K562 (cell line): Measurements from ENCODE around the gene LSP1. TPM values are rescaled to one million over a fixed set of nuclear protein-coding genes. Genes with fewer than 3 reads are reported as not detected.

Experiments used
- ATAC-seq: fragments of 200-7000 bp; cut with Tn5 transposase; 3 replicates; pipeline ENCODE4 v1.9.1; 2020; ENCODE audit warnings: moderate library complexity
- BruUV-seq: library from RNA; stranded (reverse); fragments of 400-500 nt; replicated peaks from 2 replicates; lab custom pipeline; 2021; lab: Mats Ljungman, UMichigan
- CTCF ChIA-PET: fragments of 300-600 bp; formaldehyde crosslinking; extraction: SDS; loops from one replicate; lab custom pipeline; 2021; ENCODE audit warnings: low intra/inter-chr PET ratio; lab: Yijun Ruan, JAX
- POLR2A ChIA-PET: fragments of 300-600, 350-650 bp; sonication (Branson Sonifier 250); formaldehyde crosslinking; extraction: SDS; loops from one replicate; lab custom pipeline; 2021; ENCODE audit warnings: antibody characterized with exemption, inconsistent platforms; lab: Yijun Ruan, JAX
- DNase-seq, 4 experiments: peaks; one replicate each; pipeline versions ENCODE4 v3.0.0 to v3.0.0-alpha.2; 2011 to 2018; ENCODE audit warnings: low spot score in 3 of 4, mixed read lengths in 3 of 4; ENCODE audit errors: extremely low read depth in 1 of 4
- FAIRE-seq: peaks from 2 replicates; lab custom pipeline; 2011; peaks lifted over from hg19 to GRCh38; lab: Jason Lieb, UNC
- H2AFZ ChIP-seq: 2 replicates; pipeline ENCODE4 v1.6.0; 2011; ENCODE audit warnings: low read depth, low read length, control low read depth, inconsistent platforms
- H3K27ac ChIP-seq: fragments of 200-600 bp; 3 replicates; pipeline ENCODE4 v1.8.0; 2011; ENCODE audit warnings: low read depth, mild to moderate bottlenecking, control low read depth, inconsistent platforms, low read length, moderate library complexity, mixed read lengths; ENCODE audit errors: extremely low read depth
- H3K27me3 ChIP-seq, 2 experiments: fragments of 300-600 bp in 1 of 2; 2 replicates in 1 of 2; 3 replicates in 1 of 2; pipeline versions ENCODE4 v1.6.0 to v1.8.0; 2011; ENCODE audit warnings: inconsistent platforms in 2 of 2, low read length in 2 of 2, mild to moderate bottlenecking in 1 of 2, mixed read lengths in 1 of 2, moderate library complexity in 1 of 2; ENCODE audit not compliant: control insufficient read depth in 2 of 2, insufficient read depth in 2 of 2
- H3K36me3 ChIP-seq: fragments of 300-600 bp; 3 replicates; pipeline ENCODE4 v1.8.0; 2011; ENCODE audit warnings: mild to moderate bottlenecking, low read length, inconsistent platforms; ENCODE audit not compliant: control insufficient read depth, insufficient read depth
- H3K4me1 ChIP-seq, 2 experiments: fragments of 200-600 bp in 1 of 2; replicated peaks in 1 of 2; 2 replicates in 1 of 2; 3 replicates in 1 of 2; pipeline versions ENCODE4 v1.5.1 to v1.8.0; 2011; ENCODE audit warnings: inconsistent platforms in 2 of 2, low read length in 2 of 2, mild to moderate bottlenecking in 1 of 2, mixed read lengths in 1 of 2, moderate library complexity in 1 of 2; ENCODE audit not compliant: control insufficient read depth in 2 of 2, insufficient read depth in 2 of 2
- H3K4me2 ChIP-seq: 2 replicates; pipeline ENCODE4 v1.6.1; 2011; ENCODE audit warnings: low read length, control low read depth, inconsistent platforms, mixed read lengths; ENCODE audit not compliant: insufficient read depth
- H3K4me3 ChIP-seq: fragments of 200-600 bp; sonication (generic), shearing (Covaris generic); 2 replicates; pipeline ENCODE4 v1.5.1; 2016; ENCODE audit warnings: control low read depth, inconsistent platforms
- H3K79me2 ChIP-seq: fragments of 200-600 bp; 3 replicates; pipeline ENCODE4 v1.8.0; 2011; ENCODE audit warnings: low read length, inconsistent platforms; ENCODE audit not compliant: control insufficient read depth, insufficient read depth
- H3K9ac ChIP-seq, 2 experiments: 2 replicates each; pipeline versions ENCODE4 v1.6.0 to v1.6.1; 2011; ENCODE audit warnings: low read depth in 2 of 2, low read length in 2 of 2, control low read depth in 1 of 2, inconsistent platforms in 1 of 2, mild to moderate bottlenecking in 1 of 2, mixed read lengths in 1 of 2; ENCODE audit not compliant: insufficient read depth in 1 of 2
- H3K9me1 ChIP-seq: one replicate; pipeline ENCODE4 v1.6.0; 2011; ENCODE audit warnings: inconsistent platforms, mild to moderate bottlenecking, low read length, moderate library complexity; ENCODE audit not compliant: control insufficient read depth, insufficient read depth
- H3K9me3 ChIP-seq: replicated peaks from 2 replicates; pipeline ENCODE4 v1.5.1; 2011; ENCODE audit warnings: low read depth, low read length, inconsistent platforms; ENCODE audit not compliant: control insufficient read depth, insufficient read depth
- H4K20me1 ChIP-seq: replicated peaks from 2 replicates; pipeline ENCODE4 v1.6.1; 2011; ENCODE audit warnings: low read length, inconsistent platforms, mixed read lengths; ENCODE audit not compliant: control insufficient read depth, insufficient read depth
- EHMT2 ChIP-seq: fragments of 450-650 bp; IDR thresholded peaks from 2 replicates; pipeline ENCODE4 v1.6.1; 2018; ENCODE audit warnings: antibody characterized with exemption
- MEF2A ChIP-seq: IDR thresholded peaks from 2 replicates; pipeline ENCODE4 v1.6.1; 2011; ENCODE audit warnings: low read depth, mild to moderate bottlenecking, low read length, moderate library complexity; ENCODE audit not compliant: control insufficient read depth
- NR0B1 ChIP-seq: fragments of 450-650 bp; IDR thresholded peaks from one replicate; pipeline ENCODE4 v1.6.1; 2018; ENCODE audit warnings: mild to moderate bottlenecking, moderate library complexity; ENCODE audit not compliant: partially characterized antibody
- PCBP1 ChIP-seq: fragments of 200-400 bp; formaldehyde crosslinking; IDR thresholded peaks from 2 replicates; pipeline ENCODE4 v1.6.1; 2018; ENCODE audit warnings: mild to moderate bottlenecking, low read depth, low read length; ENCODE audit not compliant: poor library complexity, severe bottlenecking
- RFX7 ChIP-seq: fragments of 250-450 bp; sonication (Bioruptor Pico); IDR thresholded peaks from 2 replicates; pipeline ENCODE4 v1.5.1; 2021; ENCODE audit warnings: mild to moderate bottlenecking
- RNF2 ChIP-seq: sonication (generic); IDR thresholded peaks from 2 replicates; pipeline ENCODE4 v1.6.1; 2016
- TEAD4 ChIP-seq, 2 experiments: sonication (generic) in 1 of 2; formaldehyde crosslinking in 1 of 2; IDR thresholded peaks; 2 replicates each; pipeline versions ENCODE4 v1.6.1 to v1.8.0; 2012 to 2022; ENCODE audit warnings: borderline replicate concordance in 1 of 2, inconsistent platforms in 1 of 2, low read length in 1 of 2, mild to moderate bottlenecking in 1 of 2, missing genetic modification reagents in 1 of 2
- ZNF143 ChIP-seq: sonication (generic); formaldehyde crosslinking; IDR thresholded peaks from 2 replicates; pipeline ENCODE4 v1.9.0; 2022; ENCODE audit warnings: mild to moderate bottlenecking, missing genetic modification reagents
- in situ Hi-C: fragments of 300-500 bp; cut with MboI; formaldehyde crosslinking; loops from 4 replicates; pipeline ENCODE4 v1.15.0; 2018; ENCODE audit warnings: inconsistent platforms, mixed read lengths
- intact Hi-C: fragments of 100-400 bp; cut with micrococcal nuclease; formaldehyde crosslinking; loops from 2 replicates; pipeline ENCODE4 v1.14.2; 2022
- polyA plus RNA-seq, 8 experiments: library from polyadenylated mRNA; depleted of rRNA in 4 of 8; stranded (reverse) in 5 of 8; unstranded in 3 of 8; fragments of >200 nt; fragmentation: Nextera tagmentation in 2 of 8; fragmentation: Illumina TruSeq in 1 of 8; extraction: Ambion mirVana in 2 of 8; extraction: Trizol in 1 of 8; gene quantifications; 2 replicates each; pipeline versions ENCODE4 v1.2.1 to v1.2.3, GENCODE V29; 2011 to 2014; ENCODE audit warnings: inconsistent platforms in 1 of 8, missing spikeins in 1 of 8
- total RNA-seq, 7 experiments: library from RNA; depleted of rRNA in 6 of 7; stranded (reverse); fragments of >200 nt in 6 of 7; fragmentation: Illumina TruSeq in 2 of 7; extraction: Trizol in 2 of 7; gene quantifications; 2 replicates each; pipeline versions ENCODE4 v1.2.1 to v1.2.3, GENCODE V29; 2011 to 2021; ENCODE audit warnings: low replicate concordance in 1 of 7
- TF ChIP-seq, protein P1 (sequence below), 2 experiments: fragments of 200-800 bp in 1 of 2; sonication (Bioruptor generic) in 1 of 2; sonication (generic) in 1 of 2; formaldehyde crosslinking in 1 of 2; IDR thresholded peaks in 1 of 2; conservative IDR thresholded peaks in 1 of 2; 2 replicates each; pipeline versions ENCODE4 v1.5.0 to v1.6.1; 2016 to 2020; ENCODE audit warnings: missing compliant biosample characterization in 1 of 2, missing genetic modification characterization in 1 of 2, missing genetic modification reagents in 1 of 2
- TF ChIP-seq, protein P2 (sequence below): sonication (generic); formaldehyde crosslinking; IDR thresholded peaks from 2 replicates; pipeline ENCODE4 v1.8.0; 2022; ENCODE audit warnings: mild to moderate bottlenecking, missing genetic modification reagents

LSP1 gene
- total and polyA plus RNA-seq, 9 of the 15 experiments (the other 6 are each of a cell fraction or from before 2014, with no cell fraction given): 0.08 to 2.9 (median 0.65) TPM; not detected in 2

DNA sequence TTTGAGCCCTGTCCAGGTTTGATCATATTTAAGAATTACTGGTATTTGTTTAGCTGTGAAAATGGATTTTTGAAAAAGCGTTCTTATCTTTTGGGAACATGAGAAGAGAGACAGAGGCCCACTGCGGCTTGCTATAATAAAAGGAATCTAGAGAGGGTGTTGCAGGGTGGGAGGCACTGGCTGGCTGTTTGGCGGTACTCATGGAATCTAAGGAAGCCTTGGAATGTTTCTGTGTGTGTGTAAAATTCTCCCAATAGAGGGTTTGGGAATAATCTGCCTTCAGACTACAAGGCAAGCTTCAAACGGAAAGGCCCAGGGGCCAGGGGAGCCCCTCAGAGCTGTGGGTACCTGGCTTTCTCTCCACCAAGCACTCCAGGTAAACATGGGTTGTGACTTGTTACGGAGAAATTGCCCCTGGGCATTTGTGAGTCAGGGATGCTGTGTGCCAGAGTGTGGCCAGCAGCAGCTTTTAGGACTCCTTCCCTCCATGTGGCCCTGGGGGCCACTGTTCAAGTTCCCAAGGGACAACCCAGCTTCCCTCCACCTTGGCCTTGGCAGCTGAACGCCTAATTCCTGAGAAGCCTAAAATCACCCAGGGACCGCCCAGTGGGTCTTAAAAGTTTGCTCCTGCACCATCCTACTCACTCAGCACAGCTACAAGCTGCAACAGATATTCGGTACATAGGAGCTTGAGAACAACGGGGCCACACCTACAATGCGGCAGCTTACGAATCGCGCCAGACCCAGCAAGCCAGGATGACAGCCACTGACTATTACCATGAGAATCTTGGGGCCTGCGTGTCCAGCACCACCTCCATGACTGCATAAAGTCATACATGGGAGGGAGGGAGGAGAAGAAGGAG is 32.2 kb upstream of the LSP1 start (continued):
- no peak for TF ChIP-seq RFX7 (CRISPR knock-in tag)

DNA sequence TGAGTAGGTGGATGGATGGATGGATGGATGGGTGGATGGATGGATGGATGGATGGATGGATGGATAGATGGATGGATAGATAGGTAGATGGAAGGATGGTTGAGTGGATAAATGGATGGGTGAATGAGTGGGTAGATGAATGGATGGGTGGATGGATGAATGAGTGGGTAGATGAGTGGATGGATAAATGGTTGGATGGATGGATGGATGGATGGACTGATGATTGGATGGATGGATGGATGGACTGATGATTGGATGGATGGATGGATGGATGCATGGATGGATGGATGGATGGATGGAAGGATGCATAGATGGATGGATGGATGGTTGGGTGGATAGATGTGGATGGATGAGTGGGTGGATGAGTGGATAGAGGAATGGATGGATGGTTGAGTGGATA is 31.3 kb upstream of the LSP1 start:
- DNase-seq: no peak
- Histone ChIP-seq H3K4me2 (no peak overlapping the region), H3K27ac (no peak overlapping the region), H3K9me3 (no peaks in the 10 kb centered on the region), H4K20me1 (no peaks in the 10 kb centered on the region; the same call in 1 of the 2 replicates), H3K9me1 (no peaks in the 10 kb centered on the region), H3K27me3 (peaks cover 0 to 7% of the 10 kb centered on the region in 2 experiments; a peak in 2 of 5 replicates), H2AFZ (no peak overlapping the region), H3K4me1 (peaks cover 0 to 23% of the 10 kb centered on the region in 2 experiments; a peak in 2 of 5 replicates), H3K9ac (no peak overlapping the region), H3K79me2 (no peaks in the 10 kb centered on the region), H3K4me3 (no peak overlapping the region), H3K36me3 (no peaks in the 10 kb centered on the region)
- TF ChIP-seq, protein P1, sequence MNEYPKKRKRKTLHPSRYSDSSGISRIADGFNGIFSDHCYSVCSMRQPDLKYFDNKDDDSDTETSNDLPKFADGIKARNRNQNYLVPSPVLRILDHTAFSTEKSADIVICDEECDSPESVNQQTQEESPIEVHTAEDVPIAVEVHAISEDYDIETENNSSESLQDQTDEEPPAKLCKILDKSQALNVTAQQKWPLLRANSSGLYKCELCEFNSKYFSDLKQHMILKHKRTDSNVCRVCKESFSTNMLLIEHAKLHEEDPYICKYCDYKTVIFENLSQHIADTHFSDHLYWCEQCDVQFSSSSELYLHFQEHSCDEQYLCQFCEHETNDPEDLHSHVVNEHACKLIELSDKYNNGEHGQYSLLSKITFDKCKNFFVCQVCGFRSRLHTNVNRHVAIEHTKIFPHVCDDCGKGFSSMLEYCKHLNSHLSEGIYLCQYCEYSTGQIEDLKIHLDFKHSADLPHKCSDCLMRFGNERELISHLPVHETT (CRISPR knock-in tag; conservative IDR thresholded peaks at IDR 0.05 in 1 of 2, IDR thresholded peaks at IDR 0.05 in 1 of 2): no peak
- TF ChIP-seq MEF2A (no peak), TEAD4 (IDR thresholded peaks at IDR 0.05; ENCODE audit: low read length) (no peak), TEAD4 (CRISPR knock-in tag; IDR thresholded peaks at IDR 0.05; ENCODE audit: borderline replicate concordance) (no peak), EHMT2 (0 out of 2 replicates have a peak, but pooled peaks have one; percentile 41), NR0B1 (no peak), RNF2 (no peak), PCBP1 (no peak), ZNF143 (no peak)
- TF ChIP-seq, protein P2, sequence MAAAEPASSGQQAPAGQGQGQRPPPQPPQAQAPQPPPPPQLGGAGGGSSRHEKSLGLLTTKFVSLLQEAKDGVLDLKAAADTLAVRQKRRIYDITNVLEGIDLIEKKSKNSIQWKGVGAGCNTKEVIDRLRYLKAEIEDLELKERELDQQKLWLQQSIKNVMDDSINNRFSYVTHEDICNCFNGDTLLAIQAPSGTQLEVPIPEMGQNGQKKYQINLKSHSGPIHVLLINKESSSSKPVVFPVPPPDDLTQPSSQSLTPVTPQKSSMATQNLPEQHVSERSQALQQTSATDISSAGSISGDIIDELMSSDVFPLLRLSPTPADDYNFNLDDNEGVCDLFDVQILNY (CRISPR knock-in tag): no peak
- ChIA-PET CTCF (no interaction called here), POLR2A (no interaction called here)
- no TSS peak for BruUV-seq
- in situ Hi-C loops: loop anchor here (5.0 kb wide), 1 partner anchor 124 kb away; the partner anchor contains the start of gene KRTAP5-6
- intact Hi-C loops: no loop called here
- no peak for ATAC-seq
- FAIRE-seq: no peak
